CD14-positive monocyte (primary cell): ENCODE results near the gene SPOP. TPM values are rescaled to one million over a fixed set of nuclear protein-coding genes. Genes with fewer than 3 reads are reported as not detected.
A peak's percentile ranks its signal among the peaks of the same experiment; 100 is the strongest.

Experiments used
- DNase-seq, 3 donors: peaks; one replicate each; pipeline ENCODE4 v3.0.0-alpha.2; 2011 to 2022
- H2AFZ ChIP-seq: 2 replicates; pipeline ENCODE4 v1.6.0; 2012; ENCODE audit warnings: mild to moderate bottlenecking, low read depth, low read length, inconsistent platforms; ENCODE audit not compliant: insufficient read depth, poor library complexity, severe bottlenecking
- H3K27ac ChIP-seq, 2 donors: 1 replicate in 1 of 2; 2 replicates in 1 of 2; pipeline ENCODE4 v1.5.1; 2012 to 2013; ENCODE audit warnings: low read length in 2 of 2, control low read depth in 1 of 2, inconsistent platforms in 1 of 2, low read depth in 1 of 2, mild to moderate bottlenecking in 1 of 2
- H3K27me3 ChIP-seq, 2 donors: one replicate each; pipeline versions ENCODE4 v1.6.0 to v1.6.1; 2011 to 2013; ENCODE audit warnings: low read length in 2 of 2; ENCODE audit not compliant: control insufficient read depth in 2 of 2, insufficient read depth in 2 of 2
- H3K36me3 ChIP-seq, 2 donors: replicated peaks in 1 of 2; 1 replicate in 1 of 2; 2 replicates in 1 of 2; pipeline versions ENCODE4 v1.5.1 to v1.6.1; 2012 to 2013; ENCODE audit warnings: low read length in 2 of 2, control low read depth in 1 of 2, inconsistent platforms in 1 of 2, mild to moderate bottlenecking in 1 of 2; ENCODE audit not compliant: insufficient read depth in 2 of 2, control insufficient read depth in 1 of 2
- H3K4me1 ChIP-seq, 2 donors: 1 replicate in 1 of 2; 2 replicates in 1 of 2; pipeline versions ENCODE4 v1.5.1 to v1.6.1; 2012 to 2013; ENCODE audit warnings: low read length in 2 of 2, control low read depth in 1 of 2, inconsistent platforms in 1 of 2, mild to moderate bottlenecking in 1 of 2, moderate library complexity in 1 of 2; ENCODE audit not compliant: insufficient read depth in 2 of 2, control insufficient read depth in 1 of 2
- H3K4me2 ChIP-seq: replicated peaks from 2 replicates; pipeline ENCODE3; 2012; ENCODE audit warnings: low read length, moderate library complexity, mild to moderate bottlenecking; ENCODE audit not compliant: poor library complexity, severe bottlenecking; ENCODE audit errors: extremely low read depth
- H3K4me3 ChIP-seq, 3 experiments: fragments of 200-600 bp in 1 of 3; sonication (generic) in 1 of 3; replicated peaks in 1 of 3; 1 replicate in 2 of 3; 2 replicates in 1 of 3; pipeline ENCODE4 v1.5.1; 2011 to 2013; ENCODE audit warnings: low read length in 3 of 3, mild to moderate bottlenecking in 3 of 3, control low read depth in 2 of 3, low read depth in 2 of 3, inconsistent platforms in 1 of 3, moderate library complexity in 1 of 3
- H3K79me2 ChIP-seq: 2 replicates; pipeline ENCODE4 v1.6.0; 2012; ENCODE audit warnings: mild to moderate bottlenecking, control low read depth, inconsistent platforms, low read length, moderate library complexity; ENCODE audit not compliant: insufficient read depth
- H3K9ac ChIP-seq: 2 replicates; pipeline ENCODE4 v1.6.0; 2017; ENCODE audit warnings: low read length, mild to moderate bottlenecking; ENCODE audit not compliant: insufficient read depth, poor library complexity, severe bottlenecking
- H3K9me3 ChIP-seq, 2 donors: replicated peaks in 1 of 2; 1 replicate in 1 of 2; 2 replicates in 1 of 2; pipeline versions ENCODE4 v1.5.1 to v1.6.1; 2012 to 2013; ENCODE audit warnings: low read length in 2 of 2, control low read depth in 1 of 2; ENCODE audit not compliant: control insufficient read depth in 1 of 2, insufficient read depth in 1 of 2
- H4K20me1 ChIP-seq: 2 replicates; pipeline ENCODE4 v1.6.0; 2012; ENCODE audit warnings: mild to moderate bottlenecking, low read length, control low read depth, moderate library complexity; ENCODE audit not compliant: insufficient read depth
- H3K27ac Mint-ChIP-seq, 7 donors: one replicate each; pipeline ENCODE4 v1.8.0; 2020; ENCODE audit warnings: mild to moderate bottlenecking in 7 of 7, mixed read lengths in 7 of 7, moderate library complexity in 6 of 7, inconsistent platforms in 2 of 7
- H3K27me3 Mint-ChIP-seq, 3 donors: one replicate each; pipeline ENCODE4 v1.8.0; 2021 to 2022; ENCODE audit warnings: low read depth in 3 of 3, mild to moderate bottlenecking in 3 of 3, mixed read lengths in 3 of 3, moderate library complexity in 3 of 3, inconsistent platforms in 1 of 3
- H3K36me3 Mint-ChIP-seq, 2 donors: one replicate each; pipeline ENCODE4 v1.8.0; 2020; ENCODE audit warnings: mixed read lengths in 2 of 2, inconsistent platforms in 1 of 2, mild to moderate bottlenecking in 1 of 2
- H3K4me1 Mint-ChIP-seq: one replicate; pipeline ENCODE4 v1.8.0; 2020; ENCODE audit warnings: mild to moderate bottlenecking, mixed read lengths
- H3K4me3 Mint-ChIP-seq, 2 donors: one replicate each; pipeline ENCODE4 v1.8.0; 2020; ENCODE audit warnings: mild to moderate bottlenecking in 2 of 2, mixed read lengths in 2 of 2, moderate library complexity in 1 of 2
- H3K9me3 Mint-ChIP-seq, 7 donors: one replicate each; pipeline ENCODE4 v1.8.0; 2020 to 2022; ENCODE audit warnings: mixed read lengths in 7 of 7, mild to moderate bottlenecking in 6 of 7, moderate library complexity in 6 of 7, inconsistent platforms in 2 of 7
- WGBS: methylation state at CpG from one replicate; pipeline ENCODE4 v1.1.5; 2013; ENCODE audit warnings: missing lambda C conversion rate; ENCODE audit not compliant: insufficient coverage; 5-methylcytosine and 5-hydroxymethylcytosine counted together
- intact Hi-C, 2 donors: fragments of 100-400 bp; cut with micrococcal nuclease; formaldehyde crosslinking; loops; one replicate each; pipeline versions ENCODE4 v1.15.0 to v1.15.1; 2023
- polyA plus RNA-seq, 3 donors: library from polyadenylated mRNA; depleted of rRNA in 1 of 3; unstranded in 2 of 3; stranded (reverse) in 1 of 3; fragments of 300-500 nt in 2 of 3; fragments of >200 nt in 1 of 3; fragmentation: Illumina TruSeq in 2 of 3; gene quantifications; 1 replicate in 2 of 3; 2 replicates in 1 of 3; pipeline ENCODE4 v1.2.3, GENCODE V29; 2012 to 2021
- TF ChIP-seq, protein P1 (sequence below): fragments of 200-600 bp; IDR thresholded peaks from one replicate; pipeline ENCODE4 v1.8.0; 2022; ENCODE audit warnings: antibody characterized with exemption, mild to moderate bottlenecking

Gene SPOP
- polyA plus RNA-seq, 3 donors: 41.3 to 65.5 (median 63.2) TPM

GRCh38 chr17:49590874-49591273 lies 87.0 kb downstream of the SPOP start:
- H3K27ac Mint-ChIP-seq: peak overlapping the region in 1 of 7 donors; percentile 60
- H2AFZ ChIP-seq: no peak overlapping the region
- H3K9me3 ChIP-seq: no peaks in the 10 kb centered on the region
- H3K27ac ChIP-seq: no peak overlapping the region
- H3K79me2 ChIP-seq: no peaks in the 10 kb centered on the region
- H3K4me3 Mint-ChIP-seq: no peak overlapping the region
- no peaks in the 10 kb centered on the region for H3K27me3 ChIP-seq
- peaks cover 2 to 40% of the 10 kb centered on the region in 2 donors for H3K36me3 ChIP-seq
- H3K4me3 ChIP-seq: no peak overlapping the region
- peaks cover 5% of the 10 kb centered on the region for H4K20me1 ChIP-seq
- TF ChIP-seq, protein P1, sequence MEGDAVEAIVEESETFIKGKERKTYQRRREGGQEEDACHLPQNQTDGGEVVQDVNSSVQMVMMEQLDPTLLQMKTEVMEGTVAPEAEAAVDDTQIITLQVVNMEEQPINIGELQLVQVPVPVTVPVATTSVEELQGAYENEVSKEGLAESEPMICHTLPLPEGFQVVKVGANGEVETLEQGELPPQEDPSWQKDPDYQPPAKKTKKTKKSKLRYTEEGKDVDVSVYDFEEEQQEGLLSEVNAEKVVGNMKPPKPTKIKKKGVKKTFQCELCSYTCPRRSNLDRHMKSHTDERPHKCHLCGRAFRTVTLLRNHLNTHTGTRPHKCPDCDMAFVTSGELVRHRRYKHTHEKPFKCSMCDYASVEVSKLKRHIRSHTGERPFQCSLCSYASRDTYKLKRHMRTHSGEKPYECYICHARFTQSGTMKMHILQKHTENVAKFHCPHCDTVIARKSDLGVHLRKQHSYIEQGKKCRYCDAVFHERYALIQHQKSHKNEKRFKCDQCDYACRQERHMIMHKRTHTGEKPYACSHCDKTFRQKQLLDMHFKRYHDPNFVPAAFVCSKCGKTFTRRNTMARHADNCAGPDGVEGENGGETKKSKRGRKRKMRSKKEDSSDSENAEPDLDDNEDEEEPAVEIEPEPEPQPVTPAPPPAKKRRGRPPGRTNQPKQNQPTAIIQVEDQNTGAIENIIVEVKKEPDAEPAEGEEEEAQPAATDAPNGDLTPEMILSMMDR: no peak
- H3K4me1 Mint-ChIP-seq: peaks cover 3% of the 10 kb centered on the region
- no peak overlapping the region for H3K9ac ChIP-seq
- H3K4me1 ChIP-seq: no peaks in the 10 kb centered on the region
- no peak for DNase-seq
- H3K27me3 Mint-ChIP-seq: peaks cover 0 to 2% (median 0%) of the 10 kb centered on the region in 3 donors
- intact Hi-C loops: loop anchor here in 1 of 2 donors (10.0 kb wide), 1 partner anchor 64 kb away; no protein-coding TSS in a partner anchor
- no peak overlapping the region for H3K4me2 ChIP-seq
- WGBS: 96% methylated on average over 3 of the region's 4 CpGs
- H3K36me3 Mint-ChIP-seq: peaks cover 24 to 46% of the 10 kb centered on the region in 2 donors
- H3K9me3 Mint-ChIP-seq: peaks cover 0 to 5% (median 0%) of the 10 kb centered on the region in 7 donors

DNA sequence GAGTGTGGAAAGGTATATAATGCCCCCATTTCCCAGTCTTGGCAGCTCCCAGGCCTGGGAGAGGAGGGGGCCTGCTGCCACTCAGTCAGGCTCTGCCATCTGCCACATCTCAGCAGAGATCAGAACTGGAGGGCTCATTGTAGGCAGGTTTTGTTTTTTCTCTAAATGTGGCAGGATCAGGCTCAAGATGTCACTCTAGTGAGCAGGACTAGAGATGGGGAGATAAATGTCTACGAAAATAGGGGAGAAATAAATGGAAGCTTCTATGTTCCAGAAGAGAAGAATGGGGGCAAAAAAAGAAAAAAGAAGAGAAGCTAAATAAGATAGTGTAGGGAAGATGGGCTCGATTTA lies 88.3 kb downstream of the SPOP start:
- Mint-ChIP-seq H3K27me3 (peaks cover 0 to 2% (median 0%) of the 10 kb centered on the region in 3 donors), H3K9me3 (peaks cover 0 to 5% (median 0%) of the 10 kb centered on the region in 7 donors), H3K36me3 (peaks cover 17 to 36% of the 10 kb centered on the region in 2 donors), H3K4me1 (peaks cover 3% of the 10 kb centered on the region), H3K27ac (peak overlapping the region in 2 of 7 donors; percentile 1 to 20), H3K4me3 (no peak overlapping the region)
- Histone ChIP-seq H3K4me1 (no peaks in the 10 kb centered on the region), H3K27me3 (no peaks in the 10 kb centered on the region), H4K20me1 (peaks cover 5% of the 10 kb centered on the region), H3K27ac (no peak overlapping the region), H3K9ac (no peak overlapping the region), H3K9me3 (no peaks in the 10 kb centered on the region), H3K4me2 (no peak overlapping the region), H3K4me3 (no peak overlapping the region), H3K79me2 (no peaks in the 10 kb centered on the region), H2AFZ (no peak overlapping the region), H3K36me3 (peaks cover 2 to 28% of the 10 kb centered on the region in 2 donors)
- no CpG with 5 or more reads among the region's 2 CpGs for WGBS
- DNase-seq: no peak
- TF ChIP-seq, protein P1: no peak
- intact Hi-C loops: no loop called here
